Suprapubic skin (tissue), 4 donors: ENCODE results near the gene DZIP1. TPM values are rescaled to one million over a fixed set of nuclear protein-coding genes. Genes with fewer than 3 reads are reported as not detected.
"Not testable (repeated sequence)": the region's sequence is repeated elsewhere in the genome, so short reads cannot be mapped to it uniquely, and the experiment has no call there.

Experiments used
- DNase-seq, 2 donors: peaks; one replicate each; pipeline ENCODE4 v3.0.0-alpha.2; 2019; ENCODE audit warnings: low spot score in 2 of 2
- H3K27ac ChIP-seq: fragments of 200-600 bp; sonication (generic); one replicate; pipeline ENCODE4 v1.5.1; 2019
- H3K27me3 ChIP-seq: fragments of 200-600 bp; sonication (generic); one replicate; pipeline ENCODE4 v1.5.1; 2019
- H3K36me3 ChIP-seq: fragments of 200-600 bp; sonication (generic); one replicate; pipeline ENCODE4 v1.5.1; 2019
- H3K4me1 ChIP-seq: fragments of 200-600 bp; sonication (generic); one replicate; pipeline ENCODE4 v1.5.1; 2019
- H3K4me3 ChIP-seq: fragments of 200-600 bp; sonication (generic); one replicate; pipeline ENCODE4 v1.5.1; 2019; ENCODE audit warnings: mild to moderate bottlenecking
- H3K9me3 ChIP-seq: fragments of 200-600 bp; sonication (generic); one replicate; pipeline ENCODE4 v1.5.1; 2019
- EP300 ChIP-seq: sonication (generic); formaldehyde crosslinking; IDR thresholded peaks from one replicate; pipeline ENCODE4 v1.6.1; 2017; ENCODE audit warnings: antibody characterized with exemption
- POLR2A ChIP-seq, 2 donors: fragments of 450-650 bp; IDR thresholded peaks; one replicate each; pipeline ENCODE4 v1.6.1; 2017; ENCODE audit warnings: antibody characterized with exemption in 2 of 2, mild to moderate bottlenecking in 2 of 2, moderate library complexity in 2 of 2
- POLR2AphosphoS5 ChIP-seq, 3 donors: sonication (generic); formaldehyde crosslinking; IDR thresholded peaks; one replicate each; pipeline ENCODE4 v1.6.1; 2017; ENCODE audit warnings: antibody characterized with exemption in 3 of 3
- WGBS: methylation state at CpG from one replicate; pipeline ENCODE4 v1.1.5; 2018; 5-methylcytosine and 5-hydroxymethylcytosine counted together
- total RNA-seq, 4 donors: library from RNA; depleted of rRNA; stranded (reverse); fragments of >200 nt; gene quantifications; one replicate each; pipeline ENCODE4 v1.1.0, GENCODE V29; 2016
- TF ChIP-seq, protein P1 (sequence below), 2 donors: fragments of 200-600 bp in 1 of 2; fragments of 450-650 bp in 1 of 2; sonication (generic) in 1 of 2; IDR thresholded peaks; one replicate each; pipeline ENCODE4 v1.5.1; 2016 to 2019; ENCODE audit warnings: antibody characterized with exemption in 2 of 2, mild to moderate bottlenecking in 1 of 2, moderate library complexity in 1 of 2

The DZIP1 gene
- 1 to 10 TPM; 1.5 to 4.8 (median 3.4) TPM for total RNA-seq

DNA sequence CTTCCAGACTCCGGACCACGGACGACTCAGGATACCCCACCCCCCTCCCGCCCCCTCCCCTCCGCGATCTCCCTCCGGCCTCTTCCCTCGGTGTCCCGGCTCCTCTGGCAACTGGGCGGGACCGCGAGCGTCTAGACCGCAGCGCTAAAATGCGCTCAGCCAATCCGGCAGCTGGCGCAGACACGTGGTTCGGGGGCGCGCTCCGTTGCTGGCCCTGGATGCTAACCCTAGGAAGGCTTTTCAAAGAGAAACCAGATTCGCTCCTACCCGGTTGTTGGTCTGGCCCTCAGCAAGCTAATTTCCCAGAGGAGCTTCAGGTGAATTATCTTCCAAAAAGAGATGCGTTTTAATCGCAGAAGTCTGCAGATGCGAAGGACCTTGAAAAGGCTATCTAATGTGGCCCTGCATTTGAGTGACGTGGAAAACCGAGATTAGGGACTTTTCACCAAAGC, at the start of gene DZIP1:
TSS of gene DZIP1 (minus strand) at position 106 of the 452 bp plus-strand sequence. CDS start 2,677 bp downstream, outside the sequence.
- Histone ChIP-seq H3K9me3 (no peaks in the 10 kb centered on the region), H3K4me3 (peak within 1 kb of the TSS; percentile 59), H3K36me3 (no peaks in the 10 kb centered on the region), H3K4me1 (peaks cover 29% of the 10 kb centered on the region), H3K27ac (peak within 1 kb of the TSS; percentile 28), H3K27me3 (peaks cover 33% of the 10 kb centered on the region)
- WGBS: 8% methylated on average over 7 of the region's 30 CpGs
- no peak for TF ChIP-seq POLR2A (IDR thresholded peaks at IDR 0.05)
- TF ChIP-seq, protein P1, sequence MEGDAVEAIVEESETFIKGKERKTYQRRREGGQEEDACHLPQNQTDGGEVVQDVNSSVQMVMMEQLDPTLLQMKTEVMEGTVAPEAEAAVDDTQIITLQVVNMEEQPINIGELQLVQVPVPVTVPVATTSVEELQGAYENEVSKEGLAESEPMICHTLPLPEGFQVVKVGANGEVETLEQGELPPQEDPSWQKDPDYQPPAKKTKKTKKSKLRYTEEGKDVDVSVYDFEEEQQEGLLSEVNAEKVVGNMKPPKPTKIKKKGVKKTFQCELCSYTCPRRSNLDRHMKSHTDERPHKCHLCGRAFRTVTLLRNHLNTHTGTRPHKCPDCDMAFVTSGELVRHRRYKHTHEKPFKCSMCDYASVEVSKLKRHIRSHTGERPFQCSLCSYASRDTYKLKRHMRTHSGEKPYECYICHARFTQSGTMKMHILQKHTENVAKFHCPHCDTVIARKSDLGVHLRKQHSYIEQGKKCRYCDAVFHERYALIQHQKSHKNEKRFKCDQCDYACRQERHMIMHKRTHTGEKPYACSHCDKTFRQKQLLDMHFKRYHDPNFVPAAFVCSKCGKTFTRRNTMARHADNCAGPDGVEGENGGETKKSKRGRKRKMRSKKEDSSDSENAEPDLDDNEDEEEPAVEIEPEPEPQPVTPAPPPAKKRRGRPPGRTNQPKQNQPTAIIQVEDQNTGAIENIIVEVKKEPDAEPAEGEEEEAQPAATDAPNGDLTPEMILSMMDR (IDR thresholded peaks at IDR 0.05): no peak
- TF ChIP-seq EP300: no peak
- TF ChIP-seq POLR2AphosphoS5 (IDR thresholded peaks at IDR 0.05): no peak
- peak; percentile 79 to 84 for DNase-seq

DNA sequence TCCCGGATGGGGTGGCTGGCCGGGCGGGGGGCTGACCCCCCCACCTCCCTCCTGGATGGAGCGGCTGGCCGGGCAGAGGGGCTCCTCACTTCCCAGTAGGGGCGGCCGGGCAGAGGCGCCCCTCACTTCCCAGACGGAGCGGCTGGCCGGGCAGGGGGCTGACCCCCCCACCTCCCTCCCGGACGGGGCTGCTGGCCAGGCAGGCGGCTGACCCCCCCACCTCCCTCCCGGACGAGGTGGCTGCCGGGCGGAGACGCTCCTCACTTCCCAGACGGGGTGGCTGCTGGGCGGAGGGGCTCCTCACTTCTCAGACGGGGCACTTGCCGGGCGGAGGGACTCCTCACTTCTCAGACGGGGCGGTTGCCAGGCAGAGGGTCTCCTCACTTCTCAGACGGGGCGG, 46.5 kb upstream of the DZIP1 start:
- H3K36me3 ChIP-seq, H3K4me3 ChIP-seq, H3K27ac ChIP-seq, H3K27me3 ChIP-seq, H3K9me3 ChIP-seq, DNase-seq, H3K4me1 ChIP-seq: not testable (repeated sequence)
- WGBS: no CpG with 5 or more reads among the region's 28 CpGs

DNA sequence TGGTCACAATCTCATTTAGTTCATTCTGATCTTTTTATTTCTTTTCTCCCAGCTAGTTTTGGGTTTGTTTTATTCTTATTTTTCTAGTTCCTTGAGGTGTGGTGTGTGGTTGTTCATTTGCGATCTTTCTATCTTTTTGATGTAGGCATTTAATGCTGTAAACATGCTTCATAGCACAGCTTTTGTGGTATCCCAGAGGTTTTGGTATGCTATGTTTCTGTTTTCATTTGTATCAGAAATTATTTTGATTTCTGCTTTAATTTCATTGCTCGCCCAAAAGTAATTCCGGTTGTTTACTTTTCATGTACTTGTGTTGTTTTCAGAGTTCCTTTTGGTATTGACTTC, 45.0 kb upstream of the DZIP1 start:
- TF ChIP-seq POLR2A (IDR thresholded peaks at IDR 0.05) (no peak), POLR2AphosphoS5 (IDR thresholded peaks at IDR 0.05) (no peak), EP300 (no peak)
- TF ChIP-seq, protein P1 (IDR thresholded peaks at IDR 0.05): no peak
- H3K36me3 ChIP-seq: no peaks in the 10 kb centered on the region
- peaks cover 5% of the 10 kb centered on the region for H3K9me3 ChIP-seq
- no peaks in the 10 kb centered on the region for H3K27me3 ChIP-seq
- H3K27ac ChIP-seq: no peak overlapping the region
- no peak overlapping the region for H3K4me3 ChIP-seq
- DNase-seq: no peak
- WGBS: 95% methylated on average over 3 of the region's 3 CpGs
- peaks cover 3% of the 10 kb centered on the region for H3K4me1 ChIP-seq

- peaks cover 11% of the 10 kb centered on the region for H3K4me1 ChIP-seq
- 100% methylated on average over 2 of the region's 5 CpGs for WGBS
- H3K27ac ChIP-seq, H3K27me3 ChIP-seq, DNase-seq, H3K4me3 ChIP-seq, H3K36me3 ChIP-seq, H3K9me3 ChIP-seq: not testable (repeated sequence)
These were observed 40.5 kb upstream of the DZIP1 start for GRCh38 chr13:95684960-95685359.

DNA sequence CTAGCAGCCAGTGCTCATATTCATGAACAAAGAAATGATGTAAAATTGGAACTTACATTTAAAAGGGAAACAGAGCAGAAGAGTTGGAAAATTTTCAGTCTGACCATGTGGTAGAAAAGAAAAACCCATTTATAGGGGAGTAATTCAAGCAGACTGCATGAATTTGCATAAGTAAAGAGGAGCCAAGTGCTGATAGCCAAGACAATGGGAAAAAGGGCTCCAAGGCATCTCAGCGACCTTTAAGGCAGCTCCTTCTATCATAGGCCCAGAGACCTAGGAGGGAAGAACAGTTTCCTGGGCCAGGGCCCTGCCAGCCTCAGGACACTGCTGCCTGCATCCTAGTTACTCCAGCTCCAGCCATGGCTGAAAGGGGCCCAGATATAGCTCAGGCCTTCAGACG, 39.9 kb upstream of the DZIP1 start:
- WGBS: 80% methylated on average over 2 of the region's 2 CpGs
- H3K27me3 ChIP-seq: no peaks in the 10 kb centered on the region
- H3K36me3 ChIP-seq: peaks cover 3% of the 10 kb centered on the region
- no peak for DNase-seq
- H3K4me3 ChIP-seq: no peak overlapping the region
- H3K9me3 ChIP-seq: peaks cover 5% of the 10 kb centered on the region
- peaks cover 17% of the 10 kb centered on the region for H3K4me1 ChIP-seq
- no peak overlapping the region for H3K27ac ChIP-seq
- no peak for TF ChIP-seq POLR2AphosphoS5 (IDR thresholded peaks at IDR 0.05)
- TF ChIP-seq POLR2A (IDR thresholded peaks at IDR 0.05): no peak
- no peak for TF ChIP-seq EP300
- TF ChIP-seq, protein P1 (IDR thresholded peaks at IDR 0.05): no peak

- no peak for DNase-seq
- TF ChIP-seq POLR2A (IDR thresholded peaks at IDR 0.05) (no peak), POLR2AphosphoS5 (IDR thresholded peaks at IDR 0.05) (no peak), EP300 (no peak)
- TF ChIP-seq, protein P1 (IDR thresholded peaks at IDR 0.05): no peak
- peaks cover 3% of the 10 kb centered on the region for H3K36me3 ChIP-seq
- H3K4me1 ChIP-seq: peaks cover 36% of the 10 kb centered on the region
- H3K27ac ChIP-seq: no peak overlapping the region
- 39% methylated on average over 2 of the region's 2 CpGs for WGBS
- no peak overlapping the region for H3K4me3 ChIP-seq
- no peaks in the 10 kb centered on the region for H3K9me3 ChIP-seq
- no peaks in the 10 kb centered on the region for H3K27me3 ChIP-seq
These were observed 35.2 kb upstream of the DZIP1 start for GRCh38 chr13:95679722-95680121.
